Brain microvascular endothelial cell (primary cell): ENCODE measurements around the gene MIGA2.

ENCODE experiments used
- DNase-seq: peaks from one replicate; pipeline ENCODE4 v3.0.0-alpha.2; 2020
- H3K27ac ChIP-seq: fragments of 250-450 bp; sonication (Bioruptor Pico); 2 replicates; pipeline ENCODE4 v1.5.1; 2020; ENCODE audit warnings: mild to moderate bottlenecking, moderate library complexity
- H3K27me3 ChIP-seq: fragments of 250-450 bp; sonication (Bioruptor Pico); replicated peaks from 2 replicates; pipeline ENCODE4 v1.5.1; 2020; ENCODE audit warnings: mild to moderate bottlenecking
- H3K36me3 ChIP-seq: fragments of 250-450 bp; sonication (Bioruptor Pico); replicated peaks from 2 replicates; pipeline ENCODE4 v1.5.1; 2020; ENCODE audit warnings: mild to moderate bottlenecking
- H3K4me3 ChIP-seq: 2 replicates; pipeline ENCODE4 v1.5.1; 2011; ENCODE audit warnings: low read depth, mild to moderate bottlenecking, control low read depth, low read length, moderate library complexity
- CTCF ChIP-seq: IDR thresholded peaks from 2 replicates; pipeline ENCODE4 v1.5.1; 2011; ENCODE audit warnings: low read depth, mild to moderate bottlenecking, moderate library complexity, low read length, control low read depth, inconsistent platforms; ENCODE audit errors: missing control alignments
- in situ Hi-C: cut with HindIII; loops from 2 replicates; pipeline ENCODE4 v1.10.0; 2017; ENCODE audit warnings: low sequenced_read_pairs, low pct_ligation_motif_present

Gene MIGA2

GRCh38 chr9:129013674-129014073 is 22.8 kb upstream of the MIGA2 start:
- no peak overlapping the region for H3K4me3 ChIP-seq
- DNase-seq = no peak
- peaks cover 15% of the 10 kb centered on the region for H3K36me3 ChIP-seq
- TF ChIP-seq CTCF = no peak
- in situ Hi-C loops = no loop called here
- H3K27me3 ChIP-seq = no peaks in the 10 kb centered on the region
- H3K27ac ChIP-seq = no peak overlapping the region

- TF ChIP-seq CTCF = no peak
- no peak overlapping the region for H3K4me3 ChIP-seq
- no peak for DNase-seq
- H3K27me3 ChIP-seq = no peaks in the 10 kb centered on the region
- H3K27ac ChIP-seq = no peak overlapping the region
- peaks cover 14% of the 10 kb centered on the region for H3K36me3 ChIP-seq
- in situ Hi-C loops = no loop called here
These were observed 22.3 kb upstream of the MIGA2 start for GRCh38 chr9:129014124-129014523.

GRCh38 chr9:129014608-129015007 is 21.8 kb upstream of the MIGA2 start:
- Histone ChIP-seq H3K36me3 (peaks cover 12% of the 10 kb centered on the region), H3K27ac (no peak overlapping the region), H3K27me3 (no peaks in the 10 kb centered on the region), H3K4me3 (no peak overlapping the region)
- no peak for TF ChIP-seq CTCF
- in situ Hi-C loops = no loop called here
- DNase-seq = no peak

- no peak for DNase-seq
- no peaks in the 10 kb centered on the region for H3K36me3 ChIP-seq
- H3K27me3 ChIP-seq = no peaks in the 10 kb centered on the region
- in situ Hi-C loops = no loop called here
- no peak overlapping the region for H3K27ac ChIP-seq
- TF ChIP-seq CTCF = no peak
- H3K4me3 ChIP-seq = no peak overlapping the region
These were observed 15.3 kb upstream of the MIGA2 start for GRCh38 chr9:129021091-129021490.

- TF ChIP-seq CTCF = no peak
- DNase-seq = no peak
- H3K4me3 ChIP-seq = no peak overlapping the region
- H3K36me3 ChIP-seq = no peaks in the 10 kb centered on the region
- no peak overlapping the region for H3K27ac ChIP-seq
- no peaks in the 10 kb centered on the region for H3K27me3 ChIP-seq
- in situ Hi-C loops = no loop called here
These were observed 14.4 kb upstream of the MIGA2 start for GRCh38 chr9:129022037-129022436.
